NCI-H1694 treated with DMSO at 0.1 percent for 48 hours (cell line): ENCODE data around the gene SLC35B3.
"Not testable (repeated sequence)": the region's sequence is repeated elsewhere in the genome, so short reads cannot be mapped to it uniquely, and the experiment has no call there.

ENCODE experiments used
- DNase-seq: peaks from one replicate; lab custom pipeline; 2025; lab: John Stamatoyannopoulos, UW

SLC35B3 gene

DNA sequence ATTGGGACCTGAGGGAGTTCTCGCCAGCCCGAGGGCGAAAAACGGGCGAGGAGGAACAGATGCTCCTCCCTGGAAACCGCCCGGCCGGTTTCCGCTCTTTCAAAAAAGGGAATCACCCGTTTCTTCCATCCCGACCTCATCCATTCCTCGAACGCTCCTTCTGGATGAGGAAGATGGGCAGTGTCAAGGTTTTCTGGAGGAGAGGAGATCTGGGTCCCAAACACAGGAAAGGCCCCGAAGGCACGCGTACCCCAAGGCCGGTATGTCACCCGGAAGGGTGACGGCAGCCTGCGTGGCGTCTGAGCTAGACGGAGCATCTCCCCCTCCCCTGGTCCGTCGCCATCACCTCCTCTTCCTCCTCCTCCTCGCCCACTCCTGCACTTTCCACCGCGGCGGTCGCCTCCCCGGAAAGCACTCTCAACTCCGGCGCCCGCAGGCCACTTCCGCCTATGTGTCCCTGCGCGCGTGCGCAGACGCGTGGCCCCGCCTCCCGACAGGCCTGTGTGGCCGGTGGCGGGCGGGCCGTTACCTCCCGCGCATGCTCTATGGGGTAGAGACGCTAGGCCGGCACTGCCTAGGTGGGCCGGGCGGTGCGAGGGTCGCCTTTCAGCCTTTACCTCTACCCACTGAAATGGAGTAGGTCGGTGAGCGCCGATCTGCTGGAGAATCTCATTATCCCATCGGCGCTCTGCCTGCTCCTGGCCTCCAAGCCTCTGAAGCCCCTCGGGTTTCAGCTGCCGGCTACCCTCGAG, at the start of gene SLC35B3:
Gene SLC35B3 (minus strand): TSS at position 453 of the 752 bp plus-strand sequence.
- DNase-seq: peak; percentile 75

DNA sequence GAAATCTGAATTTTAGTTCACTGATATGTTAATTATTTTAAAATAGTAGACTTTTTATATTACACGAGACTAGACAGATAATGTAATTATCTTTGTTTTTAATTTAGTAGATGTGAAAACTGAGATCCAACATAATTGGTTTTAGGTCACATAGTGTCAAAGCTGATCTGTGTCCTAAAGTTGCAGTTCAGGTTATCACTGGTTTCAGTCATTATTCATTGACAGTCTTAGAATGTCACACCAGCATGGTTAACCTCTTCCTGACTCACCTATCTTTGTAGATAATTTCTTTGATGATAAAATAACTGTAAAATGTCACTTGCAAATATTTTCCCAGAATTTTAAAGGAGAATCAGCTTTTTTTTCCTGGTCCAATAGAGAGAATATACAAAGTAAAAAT, 48.3 kb upstream of the SLC35B3 start:
- no peak for DNase-seq

DNA sequence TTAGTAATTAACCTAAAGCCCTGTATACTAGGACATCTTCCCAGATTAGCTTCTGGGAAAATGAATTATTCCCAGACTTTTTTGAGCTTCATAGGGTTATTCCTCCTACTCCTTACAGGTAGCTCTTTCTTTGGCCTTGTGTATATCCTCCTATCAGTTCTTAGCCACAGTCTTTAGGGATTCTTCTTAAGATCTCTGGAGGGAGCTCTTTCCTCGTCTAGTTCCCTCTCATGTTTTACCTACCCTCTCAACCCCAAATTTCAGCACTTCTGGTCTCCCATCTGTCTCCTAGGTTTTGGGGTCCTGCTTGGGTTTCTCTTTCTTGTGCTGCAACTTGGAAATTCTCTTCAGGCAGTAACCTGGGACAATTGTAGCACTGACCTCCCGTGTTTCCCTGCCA, 46.4 kb upstream of the SLC35B3 start:
- DNase-seq: peak; percentile 24

DNA sequence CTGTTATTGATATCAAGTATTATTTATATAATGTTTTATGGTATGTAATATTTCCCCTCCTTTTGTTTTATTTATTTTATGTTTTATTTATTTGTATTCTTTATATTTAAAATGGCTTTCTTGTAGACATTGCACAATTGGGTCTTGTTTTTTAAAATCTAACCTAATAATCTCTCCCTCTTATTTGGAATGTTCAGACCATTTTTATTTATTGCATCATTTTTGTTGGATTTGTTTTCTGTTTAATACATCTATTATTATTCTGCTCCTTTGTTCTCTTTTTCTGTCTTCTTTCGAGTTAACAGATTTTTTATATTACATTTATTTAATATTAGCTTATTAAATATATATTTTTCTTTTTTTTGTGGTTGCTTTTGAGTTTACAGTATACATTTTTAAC, 43.1 kb upstream of the SLC35B3 start:
- no peak for DNase-seq

DNA sequence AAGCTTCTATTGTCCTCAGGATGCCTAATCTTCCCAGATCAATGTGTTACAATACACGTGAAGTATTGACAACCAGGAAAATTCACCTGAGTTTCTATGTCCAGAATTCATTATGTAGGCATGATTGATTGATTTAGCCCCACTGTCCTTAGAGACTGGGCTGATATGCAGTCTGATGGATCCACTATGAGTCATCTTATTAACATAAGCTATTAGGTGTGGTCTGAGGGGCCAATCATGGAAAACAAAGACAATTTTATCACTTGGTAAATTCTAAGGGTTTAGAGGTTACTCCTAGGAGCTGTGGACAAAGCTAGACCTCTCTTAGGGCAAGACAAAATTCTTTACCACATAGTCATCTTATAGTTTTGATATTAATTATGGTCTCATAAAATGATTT, 41.3 kb upstream of the SLC35B3 start:
- DNase-seq: no peak

DNA sequence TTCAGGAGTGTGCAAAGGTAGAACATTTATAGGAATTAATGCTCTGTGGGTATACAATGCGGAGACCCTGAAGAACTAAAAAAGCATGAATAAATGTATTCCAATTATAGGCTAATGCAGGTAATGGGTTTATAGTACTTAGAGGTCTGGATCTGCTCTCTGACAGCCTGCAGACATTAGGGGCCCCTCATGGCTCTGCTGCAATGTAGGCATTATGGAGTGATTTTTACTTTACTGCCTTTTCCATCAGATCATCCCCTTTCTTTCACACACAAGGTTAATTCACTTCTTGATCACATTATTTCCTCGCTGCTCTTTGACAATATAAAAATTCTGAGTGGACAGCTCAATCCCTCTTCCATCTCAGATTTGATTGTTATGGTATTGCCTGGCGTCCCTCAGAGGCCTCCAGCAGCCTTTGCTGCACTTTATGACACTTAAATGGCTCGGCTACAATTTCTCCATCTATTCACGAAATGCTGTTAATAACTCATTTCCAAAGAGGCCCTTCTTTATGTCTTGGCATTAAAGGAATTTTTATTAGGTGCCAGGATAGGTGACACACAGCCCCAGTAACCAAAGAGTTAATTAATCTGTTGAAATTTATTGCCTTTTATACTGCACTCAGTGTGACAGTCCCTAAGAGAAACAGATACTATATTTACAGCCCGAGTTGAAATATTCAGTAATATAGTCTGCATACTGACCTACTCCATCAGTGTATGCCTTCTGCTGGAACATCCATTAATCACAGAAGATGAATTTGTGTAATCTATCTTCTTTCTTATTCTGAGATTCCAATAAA, 33.4 kb upstream of the SLC35B3 start:
- DNase-seq: no peak

DNA sequence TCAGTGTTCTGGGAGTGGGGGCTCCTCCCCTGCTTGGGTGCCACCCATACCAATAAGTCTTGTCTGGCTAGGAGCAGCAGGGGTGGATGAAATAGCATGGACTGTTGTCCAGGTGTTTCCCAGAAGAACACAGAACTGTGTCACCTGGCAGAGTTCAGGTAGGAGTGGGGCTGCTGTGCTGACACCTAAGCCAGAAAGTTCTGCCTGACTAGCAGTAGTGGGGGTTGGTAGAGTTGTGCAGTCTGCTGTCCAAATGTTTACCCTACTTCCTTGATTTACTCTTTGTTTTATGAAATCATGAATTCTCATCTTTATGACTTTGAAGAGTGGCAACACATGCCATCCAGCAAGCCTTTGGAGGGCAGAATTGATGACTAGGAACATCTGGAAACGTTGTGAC, 27.3 kb upstream of the SLC35B3 start:
- DNase-seq: no peak

DNA sequence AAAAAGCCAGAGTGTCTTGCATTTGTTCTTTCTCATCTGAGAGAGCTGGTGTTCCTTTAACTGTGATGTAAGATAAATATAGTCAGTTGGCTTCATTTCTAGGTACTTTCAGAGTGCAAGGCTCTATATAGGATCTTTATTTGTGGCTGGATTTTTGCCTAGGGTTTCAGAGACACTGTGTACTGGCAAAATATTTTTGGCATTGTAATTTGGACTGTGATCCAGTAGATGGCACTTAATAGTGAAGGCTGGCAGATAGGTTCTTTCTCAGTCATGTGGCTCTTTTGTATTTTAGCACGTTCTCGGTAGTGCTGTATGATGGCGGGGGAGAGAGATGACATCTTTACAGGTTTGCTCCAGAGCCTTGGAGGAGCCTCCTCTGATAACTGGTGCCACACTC, 26.8 kb upstream of the SLC35B3 start:
- DNase-seq: no peak

DNA sequence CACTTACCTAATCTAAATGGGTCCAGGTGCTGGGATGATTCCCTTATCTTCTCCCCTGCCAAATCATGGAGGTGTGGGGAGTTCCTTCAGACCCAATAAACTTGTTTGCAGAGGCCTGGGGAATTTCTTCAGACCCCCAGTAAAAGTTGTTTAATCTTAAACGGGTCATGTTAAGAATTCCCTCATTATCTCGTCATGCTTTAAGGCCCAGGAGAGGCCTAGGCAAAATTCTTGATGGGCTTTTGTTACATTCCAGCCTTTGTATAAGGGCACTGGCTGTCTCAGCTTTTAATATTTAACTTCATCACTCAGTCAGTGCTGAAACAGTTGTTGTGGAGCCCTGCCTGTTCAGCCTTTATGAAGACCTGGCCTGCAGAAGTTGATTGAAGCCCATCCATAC, 11.0 kb upstream of the SLC35B3 start:
- DNase-seq: no peak

DNA sequence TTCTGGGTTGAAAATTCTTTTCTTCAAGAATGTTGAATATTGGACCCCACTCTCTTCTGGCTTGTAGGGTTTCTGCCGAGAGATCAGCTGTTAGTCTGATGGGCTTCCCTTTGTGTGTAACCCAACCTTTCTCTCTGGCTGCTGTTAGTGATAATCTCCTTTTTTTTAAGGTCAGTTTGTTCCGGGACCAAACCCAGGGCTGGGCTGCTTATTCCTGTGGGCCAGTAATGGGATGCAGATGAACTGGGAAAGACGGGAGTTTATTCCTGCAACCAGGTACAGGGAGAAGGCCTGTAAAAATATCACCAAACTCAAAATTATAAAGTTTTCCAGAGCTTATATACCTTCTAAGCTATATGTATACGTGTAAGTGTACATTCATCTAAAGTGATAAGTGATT, 10.6 kb upstream of the SLC35B3 start:
- not testable (repeated sequence) for DNase-seq

DNA sequence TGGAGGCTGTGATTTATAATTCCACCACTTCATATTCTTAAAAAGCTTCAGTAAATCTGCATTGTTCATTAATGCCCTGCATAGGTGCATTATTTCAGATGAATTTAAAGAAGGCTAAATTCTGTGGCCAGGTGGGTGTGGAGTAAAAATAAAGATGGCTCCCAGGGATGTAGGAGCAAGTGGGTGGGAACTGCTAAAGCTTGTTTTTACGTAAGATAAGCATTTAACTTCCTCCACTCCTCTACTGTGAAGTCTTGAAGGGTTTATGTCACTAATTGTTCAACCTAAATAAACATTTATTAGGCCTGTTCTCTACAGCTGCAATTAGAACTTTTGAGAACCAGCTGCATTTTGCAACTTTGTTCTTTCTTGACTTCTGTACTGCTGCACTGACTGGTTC, 6.8 kb upstream of the SLC35B3 start:
- no peak for DNase-seq

DNA sequence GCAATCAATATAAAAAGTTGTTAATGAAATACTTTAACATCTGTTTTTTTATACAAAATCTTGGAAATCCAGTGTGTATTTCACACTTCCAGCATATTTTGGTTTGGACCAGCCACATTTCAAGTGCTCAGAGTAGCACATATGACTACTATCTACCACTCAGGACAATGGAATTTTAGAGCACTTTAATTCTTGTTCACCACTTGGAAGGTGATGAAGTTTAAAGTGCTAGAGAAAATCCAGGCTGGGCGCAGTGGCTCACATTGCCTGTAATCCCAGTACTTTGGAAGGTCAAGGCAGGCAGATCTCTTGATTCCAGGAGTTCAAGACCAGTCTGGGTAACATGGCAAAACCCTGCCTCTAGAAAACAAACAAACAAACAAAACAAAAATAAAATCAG, 6.1 kb upstream of the SLC35B3 start:
- no peak for DNase-seq

DNA sequence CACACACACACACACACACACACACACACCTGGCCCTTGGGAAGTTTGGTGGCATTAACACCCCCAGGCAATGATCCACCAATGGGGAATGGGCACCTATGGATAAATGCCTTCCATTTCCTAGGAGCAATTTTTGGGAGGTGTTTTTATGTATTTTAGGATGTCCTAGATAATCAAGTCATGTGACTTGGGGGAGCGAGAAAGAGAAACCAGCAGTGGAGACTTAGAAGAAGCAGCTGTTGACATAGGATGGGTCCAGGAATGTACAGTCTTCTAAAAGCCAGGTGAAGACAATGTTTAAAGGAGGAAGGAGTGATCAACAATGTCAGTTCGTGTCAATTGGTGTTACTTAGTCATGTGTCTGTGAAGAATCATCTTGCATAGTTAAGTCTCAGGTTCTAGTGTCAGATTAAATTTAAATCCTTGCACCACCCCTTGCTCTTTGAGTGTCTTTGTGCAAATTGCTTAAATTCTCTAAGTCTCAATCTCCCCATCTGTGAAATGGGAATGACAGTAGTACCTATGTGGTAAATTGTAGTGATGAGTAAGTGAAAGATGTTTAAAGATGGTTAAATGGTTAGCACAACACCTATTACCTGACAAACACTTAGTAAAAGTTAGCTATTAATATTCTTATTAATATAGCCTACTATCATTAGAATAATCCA, 4.4 kb upstream of the SLC35B3 start:
- no peak for DNase-seq

DNA sequence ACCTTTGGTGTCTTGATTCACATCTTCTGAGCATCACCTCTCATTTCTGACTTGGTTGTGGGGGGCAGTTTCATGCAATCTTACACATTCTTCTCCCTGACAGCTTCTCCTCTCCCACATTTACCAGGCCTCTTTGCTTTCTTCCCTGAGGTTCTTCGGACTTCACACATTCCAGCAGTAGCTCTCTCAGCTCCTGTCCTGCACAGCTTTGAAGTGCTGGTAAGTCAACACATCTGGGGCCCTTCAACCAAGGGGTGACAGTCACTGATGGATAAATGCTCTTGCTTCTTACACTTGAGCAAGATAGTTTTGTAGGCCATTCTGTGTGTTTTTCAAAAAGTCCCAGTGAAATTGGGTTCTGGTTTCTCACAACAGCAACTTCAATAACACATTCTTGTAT, 2.5 kb upstream of the SLC35B3 start:
- DNase-seq: no peak

DNA sequence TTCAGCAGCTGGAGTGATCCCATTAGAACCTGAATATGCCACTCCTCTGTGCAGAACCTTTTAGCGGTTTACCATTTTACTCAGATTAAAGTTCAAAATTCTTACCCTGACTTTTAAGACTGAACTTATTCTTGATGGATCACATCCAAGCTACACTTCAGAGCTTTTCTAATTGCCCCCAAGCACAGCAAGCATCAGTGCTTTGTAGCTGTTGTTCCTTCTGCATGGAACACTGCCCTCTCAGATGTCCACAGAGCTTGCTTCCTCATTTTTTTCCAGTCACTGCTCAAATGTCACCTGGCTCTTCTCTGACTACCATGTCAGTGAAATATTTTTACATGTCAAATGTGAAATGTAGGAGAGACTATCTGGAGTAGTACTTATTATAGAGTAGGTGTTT, 1.6 kb upstream of the SLC35B3 start:
- no peak for DNase-seq

DNA sequence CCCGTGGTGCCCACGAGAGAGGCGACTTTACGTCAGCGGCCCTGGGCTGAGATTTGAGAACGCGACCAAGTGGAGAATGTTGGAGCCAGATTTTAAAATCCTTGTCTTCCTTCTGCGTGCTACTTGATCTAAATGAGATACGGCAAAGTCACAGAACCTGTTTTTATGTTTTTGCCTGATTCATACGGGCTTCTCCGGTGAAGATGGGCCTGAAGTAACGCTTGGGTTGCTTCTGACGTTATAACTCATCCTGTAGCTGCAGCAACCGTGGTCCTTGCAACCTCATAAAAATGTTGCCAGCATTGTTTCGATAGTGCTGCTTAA, 462 bp upstream of the SLC35B3 start:
- no peak for DNase-seq

DNA sequence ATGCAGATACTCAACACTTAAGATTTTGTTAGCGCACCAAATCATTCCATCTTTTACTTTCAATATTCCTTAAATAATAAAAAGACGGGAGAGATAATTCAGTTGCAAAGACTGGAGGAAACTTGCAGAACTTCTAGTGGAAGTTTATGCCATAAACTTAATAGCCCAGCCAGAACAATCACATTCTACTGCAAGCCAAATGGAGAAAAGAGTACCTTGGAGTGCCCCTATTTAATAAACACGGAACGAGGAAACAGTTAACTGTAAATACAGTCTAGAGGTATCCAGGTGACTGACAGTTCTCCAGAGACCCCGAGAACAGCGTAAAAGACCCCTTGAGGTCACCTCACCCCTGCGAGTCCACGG, 635 bp downstream of the SLC35B3 start:
- DNase-seq: peak; percentile 34

DNA sequence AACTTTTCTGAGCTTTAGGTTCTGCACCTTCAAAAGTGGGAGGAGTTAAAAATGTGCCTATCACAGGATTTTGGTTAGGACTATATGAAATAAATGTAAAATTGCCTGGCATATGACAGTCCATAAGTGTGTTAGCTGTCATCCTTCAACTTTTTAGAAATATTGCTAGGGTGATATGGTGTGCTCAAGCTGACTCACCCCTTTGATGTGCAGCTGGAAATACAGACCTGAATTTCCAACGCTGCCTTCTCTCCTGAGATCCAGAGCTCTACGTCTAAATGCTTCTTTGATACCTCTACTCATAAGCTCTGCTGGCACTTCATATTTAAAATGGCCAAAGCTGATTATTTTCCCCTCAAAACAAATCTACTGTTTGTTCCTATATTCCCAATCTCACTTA, 2.7 kb downstream of the SLC35B3 start:
- no peak for DNase-seq

DNA sequence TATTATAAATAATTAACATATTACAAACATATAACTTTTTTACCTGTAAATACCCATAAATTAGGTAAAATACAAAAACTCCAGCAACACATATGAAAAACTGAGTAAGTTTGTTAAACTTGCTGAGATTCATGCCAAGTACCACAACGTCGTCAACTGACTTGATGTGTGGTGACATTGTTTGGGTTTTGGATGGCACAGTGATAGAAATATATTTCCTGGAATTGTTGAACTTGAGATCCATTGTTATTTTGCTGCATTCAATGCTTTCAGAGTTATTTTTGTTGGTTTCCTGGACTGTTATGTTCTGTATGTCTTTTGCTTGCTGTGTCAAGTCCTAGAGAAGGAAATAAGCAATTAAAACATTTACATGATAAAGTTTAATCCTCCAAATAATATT, 5.5 kb downstream of the SLC35B3 start:
- no peak for DNase-seq

DNA sequence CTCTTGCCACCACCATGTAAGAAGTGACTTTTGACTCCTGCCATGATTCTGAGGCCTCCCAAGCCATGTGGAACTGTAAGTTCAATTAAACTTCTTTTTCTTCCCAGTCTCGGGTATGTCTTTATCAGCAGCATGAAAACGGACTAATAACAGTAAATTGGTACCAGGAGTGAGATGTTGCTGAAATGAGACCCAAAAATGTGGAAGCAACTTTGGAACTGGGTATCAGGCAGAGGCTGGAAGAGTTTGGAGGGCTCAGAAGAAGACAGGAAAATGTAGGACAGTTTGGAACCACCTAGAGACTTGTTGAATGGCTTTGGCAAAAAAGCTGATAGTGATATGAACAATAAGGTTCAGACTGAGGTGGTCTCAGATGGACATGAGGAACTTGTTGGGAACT, 8.8 kb downstream of the SLC35B3 start:
- DNase-seq: not testable (repeated sequence)

DNA sequence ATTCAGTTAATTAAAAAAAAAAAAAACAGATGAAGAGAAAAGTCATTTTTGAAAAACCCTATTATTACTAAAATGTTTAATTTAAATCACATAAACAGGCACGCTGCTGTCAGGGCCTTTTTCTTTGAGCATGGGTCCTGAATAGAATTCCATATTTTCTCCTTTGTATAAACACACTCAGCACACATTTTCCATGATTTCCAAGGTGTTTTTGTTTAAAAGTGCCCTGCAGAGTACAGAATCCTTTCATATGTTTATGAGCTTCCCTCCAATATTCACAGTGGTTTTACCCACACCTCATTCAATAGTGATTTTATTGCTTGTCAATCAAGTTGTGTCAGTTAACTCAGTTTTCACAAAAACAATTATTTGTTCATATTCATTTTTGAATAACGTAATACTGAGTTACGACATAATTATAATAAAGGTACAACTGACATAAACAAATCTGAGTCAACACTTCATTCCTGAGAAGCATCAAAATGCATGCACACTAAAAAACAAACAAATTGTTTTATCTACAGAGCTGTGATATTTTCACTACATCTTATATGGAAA, 15.2 kb downstream of the SLC35B3 start:
- DNase-seq: no peak

DNA sequence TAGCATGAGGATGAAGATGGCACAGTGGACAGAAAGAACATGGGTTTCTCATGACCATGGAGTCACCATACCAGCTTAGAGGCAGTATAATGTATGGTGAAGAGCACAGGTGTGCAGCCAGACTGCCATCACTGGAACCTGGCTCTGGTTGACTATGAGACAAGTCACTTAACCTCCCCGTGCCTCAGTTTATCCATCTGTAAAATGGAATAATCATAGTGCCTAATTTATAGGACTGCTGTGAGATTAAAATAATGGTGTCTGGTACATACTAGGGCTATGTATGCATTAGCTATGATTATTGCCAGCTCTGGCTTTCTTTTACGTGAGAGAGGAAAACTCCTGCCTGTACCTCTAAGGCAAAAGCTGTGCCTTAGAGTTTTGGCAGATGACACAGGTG, 19.4 kb downstream of the SLC35B3 start:
- no peak for DNase-seq

DNA sequence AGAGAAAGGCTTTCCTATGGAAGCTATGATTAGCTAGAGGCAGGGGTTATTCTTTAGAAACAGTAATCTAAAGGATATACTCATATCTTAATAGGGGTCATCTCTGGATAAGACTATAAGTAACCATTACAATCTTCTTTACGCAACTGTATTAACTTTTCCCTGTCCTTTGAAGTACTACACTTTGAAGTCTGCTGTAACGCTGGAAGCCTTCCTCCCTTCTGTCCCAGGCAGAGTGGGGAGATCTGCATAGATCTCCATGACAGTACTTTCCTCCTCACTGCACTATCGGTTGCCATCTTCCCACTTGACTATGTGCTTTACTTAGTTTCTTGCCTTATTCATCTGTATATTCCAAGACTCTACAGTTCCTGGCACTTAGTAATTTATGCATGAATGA, 20.1 kb downstream of the SLC35B3 start:
- DNase-seq: no peak
